Osteocyte (in vitro differentiated cells): ENCODE data around the gene INSM1. TPM values are rescaled to one million over a fixed set of nuclear protein-coding genes. Genes with fewer than 3 reads are reported as not detected.

Source experiments
- DNase-seq: peaks from one replicate; pipeline ENCODE4 v3.0.0; 2021; ENCODE audit warnings: mixed read lengths; ENCODE audit not compliant: unreplicated experiment; ENCODE audit errors: extremely low spot score
- H3K27ac Mint-ChIP-seq: one replicate; pipeline ENCODE4 v1.8.0; 2021; ENCODE audit warnings: mild to moderate bottlenecking, mixed read lengths; ENCODE audit not compliant: unreplicated experiment
- H3K27me3 Mint-ChIP-seq: one replicate; pipeline ENCODE4 v1.8.0; 2021; ENCODE audit warnings: mixed read lengths; ENCODE audit not compliant: unreplicated experiment
- H3K36me3 Mint-ChIP-seq: one replicate; pipeline ENCODE4 v1.8.0; 2021; ENCODE audit warnings: mixed read lengths; ENCODE audit not compliant: unreplicated experiment
- H3K4me1 Mint-ChIP-seq: one replicate; pipeline ENCODE4 v1.8.0; 2021; ENCODE audit warnings: mixed read lengths; ENCODE audit not compliant: unreplicated experiment
- H3K4me3 Mint-ChIP-seq: one replicate; pipeline ENCODE4 v1.8.0; 2021; ENCODE audit warnings: mild to moderate bottlenecking, moderate library complexity, mixed read lengths; ENCODE audit not compliant: unreplicated experiment
- H3K9me3 Mint-ChIP-seq: one replicate; pipeline ENCODE4 v1.8.0; 2021; ENCODE audit warnings: mixed read lengths; ENCODE audit not compliant: unreplicated experiment
- CTCF ChIP-seq: fragments of 200-600 bp; sonication (generic); IDR thresholded peaks from 2 replicates; pipeline ENCODE4 v1.5.0; 2021; ENCODE audit warnings: antibody characterized with exemption, mild to moderate bottlenecking, moderate library complexity
- total RNA-seq: library from RNA; stranded (reverse); gene quantifications from 2 replicates; pipeline ENCODE4 v1.2.1, GENCODE V29; 2021

INSM1 gene
- total RNA-seq, 1 donor from 2014 or later: not detected

GRCh38 chr20:20373091-20373571 lies 5.2 kb downstream of the INSM1 start:
- H3K4me3 Mint-ChIP-seq: no peak overlapping the region
- no peak for TF ChIP-seq CTCF
- peaks cover 4% of the 10 kb centered on the region for H3K4me1 Mint-ChIP-seq
- no peak for DNase-seq
- H3K36me3 Mint-ChIP-seq: no peaks in the 10 kb centered on the region
- H3K9me3 Mint-ChIP-seq: no peaks in the 10 kb centered on the region
- H3K27me3 Mint-ChIP-seq: peaks cover 64% of the 10 kb centered on the region
- H3K27ac Mint-ChIP-seq: no peak overlapping the region

GRCh38 chr20:20375862-20376261 lies 8.0 kb downstream of the INSM1 start:
- H3K27me3 Mint-ChIP-seq: peaks cover 54% of the 10 kb centered on the region
- H3K4me1 Mint-ChIP-seq: no peaks in the 10 kb centered on the region
- peaks cover 11% of the 10 kb centered on the region for H3K9me3 Mint-ChIP-seq
- DNase-seq: no peak
- no peak overlapping the region for H3K27ac Mint-ChIP-seq
- no peaks in the 10 kb centered on the region for H3K36me3 Mint-ChIP-seq
- H3K4me3 Mint-ChIP-seq: no peak overlapping the region
- no peak for TF ChIP-seq CTCF

- no peak for DNase-seq
- Mint-ChIP-seq H3K9me3 (no peaks in the 10 kb centered on the region), H3K27ac (no peak overlapping the region), H3K4me1 (no peaks in the 10 kb centered on the region), H3K36me3 (no peaks in the 10 kb centered on the region), H3K27me3 (peaks cover 17% of the 10 kb centered on the region), H3K4me3 (no peak overlapping the region)
- no peak for TF ChIP-seq CTCF
Observed at GRCh38 chr20:20386192-20386591, 18.3 kb downstream of the INSM1 start.

- Mint-ChIP-seq H3K9me3 (no peaks in the 10 kb centered on the region), H3K27ac (no peak overlapping the region), H3K27me3 (peaks cover 10% of the 10 kb centered on the region), H3K36me3 (peaks cover 10% of the 10 kb centered on the region), H3K4me1 (peaks cover 13% of the 10 kb centered on the region), H3K4me3 (no peak overlapping the region)
- TF ChIP-seq CTCF: no peak
- no peak for DNase-seq
Observed at GRCh38 chr20:20390393-20390792, 22.5 kb downstream of the INSM1 start.

GRCh38 chr20:20391115-20391514 lies 23.2 kb downstream of the INSM1 start:
- no peaks in the 10 kb centered on the region for H3K9me3 Mint-ChIP-seq
- H3K4me3 Mint-ChIP-seq: no peak overlapping the region
- no peak overlapping the region for H3K27ac Mint-ChIP-seq
- H3K27me3 Mint-ChIP-seq: peaks cover 6% of the 10 kb centered on the region
- H3K4me1 Mint-ChIP-seq: peaks cover 13% of the 10 kb centered on the region
- DNase-seq: no peak
- no peak for TF ChIP-seq CTCF
- peaks cover 10% of the 10 kb centered on the region for H3K36me3 Mint-ChIP-seq
